HG03103 (cell line): ENCODE data around the gene AKR1B15.

Experiments used
- ATAC-seq: cut with Tn5 transposase; IDR thresholded peaks from one replicate; pipeline ENCODE4 v1.9.1; 2021; ENCODE audit warnings: low read depth; ENCODE audit not compliant: unreplicated experiment

The AKR1B15 gene

DNA sequence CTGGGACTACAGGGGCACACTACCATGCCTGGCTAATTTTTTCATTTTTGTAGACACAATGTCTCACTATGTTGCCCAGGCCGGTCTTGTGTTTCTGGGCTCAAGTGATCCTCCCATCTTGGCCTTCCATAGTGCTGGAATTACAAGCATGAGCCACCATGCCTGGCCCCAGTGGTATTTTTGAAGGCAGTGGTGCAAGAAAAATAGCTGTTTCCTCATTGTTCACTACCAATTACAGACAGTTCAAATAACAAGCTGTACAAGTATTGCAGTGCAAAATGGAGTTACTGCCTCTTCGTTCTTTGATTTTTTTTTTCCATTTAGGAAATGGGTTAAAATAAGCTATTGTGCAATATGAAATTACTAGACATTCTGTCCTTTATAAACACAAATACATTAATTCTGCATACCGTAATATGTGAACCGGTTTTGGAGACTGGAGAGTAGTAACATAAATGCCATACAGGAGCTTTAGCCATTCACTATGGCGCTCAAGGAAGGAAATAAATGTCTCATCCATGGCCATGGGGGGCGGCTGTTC lies 62.8 kb downstream of the AKR1B15 start:
- ATAC-seq = no peak

DNA sequence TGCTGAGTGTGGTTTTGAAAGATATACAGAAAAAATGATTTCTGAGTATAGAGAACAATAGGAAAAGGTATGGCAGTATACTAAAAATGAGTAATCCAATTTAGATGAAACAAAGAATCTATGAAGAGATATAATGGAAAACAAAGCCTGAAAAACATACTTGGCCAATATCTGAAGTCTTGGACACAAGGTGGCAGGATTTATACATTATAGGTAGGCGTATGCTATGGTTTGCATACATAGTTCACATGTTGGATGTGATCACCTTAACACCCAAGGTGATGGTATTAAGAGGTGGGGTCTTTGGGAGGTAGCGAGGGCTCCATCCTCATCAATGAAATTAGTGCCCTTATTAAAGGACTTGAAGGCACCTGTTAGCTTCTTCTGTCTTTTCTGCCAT lies 63.3 kb downstream of the AKR1B15 start:
- ATAC-seq = no peak

DNA sequence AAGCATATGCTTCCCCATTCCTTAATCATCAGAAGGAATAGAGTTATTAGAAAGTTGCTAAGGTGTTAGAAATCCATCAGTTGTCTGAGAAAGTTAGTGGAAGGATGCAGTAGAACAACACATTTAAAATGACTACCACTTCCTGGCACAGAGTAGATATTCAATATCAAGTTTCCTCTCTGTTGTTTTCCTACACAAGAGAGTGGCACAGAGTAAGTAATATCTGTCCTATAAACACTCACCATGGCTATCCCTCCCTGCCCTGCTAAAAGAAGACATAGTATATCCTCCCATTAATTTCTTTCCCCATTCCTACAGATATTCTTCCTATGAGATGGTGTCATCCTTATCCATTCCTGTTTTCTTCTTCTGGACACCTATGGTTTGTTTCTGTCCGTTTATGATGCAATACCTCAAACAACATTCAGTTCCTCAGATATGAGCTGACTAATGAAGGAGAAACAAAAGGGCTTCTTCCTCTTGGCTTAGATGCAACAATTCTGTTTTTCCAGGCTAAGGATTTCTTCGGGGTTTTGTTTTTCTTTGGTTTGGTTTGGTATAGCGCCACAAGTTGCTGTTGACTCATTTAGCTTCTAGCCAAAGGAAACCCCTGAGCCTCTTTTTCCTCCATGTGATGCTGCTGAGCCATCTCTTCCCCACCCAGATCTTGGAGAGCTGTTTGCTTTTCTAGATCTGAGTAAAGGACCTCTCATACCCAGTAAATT lies 64.9 kb downstream of the AKR1B15 start:
- ATAC-seq = no peak

DNA sequence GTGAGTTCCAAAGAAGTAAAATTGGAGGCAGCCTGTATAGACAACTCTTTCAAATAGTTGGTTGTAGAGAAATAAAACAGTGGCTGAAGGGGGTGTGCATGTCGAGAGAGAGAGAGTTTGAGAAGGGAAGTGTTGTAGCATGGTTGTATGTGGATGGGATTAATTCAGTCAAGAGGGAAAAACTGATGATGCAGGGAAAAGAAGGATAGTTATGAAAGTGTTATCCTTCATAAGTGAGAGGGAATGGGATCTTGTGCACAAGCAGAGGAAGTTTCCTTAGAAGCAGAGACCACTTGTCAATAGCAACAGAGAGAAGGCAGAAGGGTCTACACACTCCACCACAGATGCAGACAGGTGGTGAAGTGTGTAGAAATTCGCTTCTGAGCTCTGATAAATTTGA lies 67.7 kb downstream of the AKR1B15 start:
- no peak for ATAC-seq

DNA sequence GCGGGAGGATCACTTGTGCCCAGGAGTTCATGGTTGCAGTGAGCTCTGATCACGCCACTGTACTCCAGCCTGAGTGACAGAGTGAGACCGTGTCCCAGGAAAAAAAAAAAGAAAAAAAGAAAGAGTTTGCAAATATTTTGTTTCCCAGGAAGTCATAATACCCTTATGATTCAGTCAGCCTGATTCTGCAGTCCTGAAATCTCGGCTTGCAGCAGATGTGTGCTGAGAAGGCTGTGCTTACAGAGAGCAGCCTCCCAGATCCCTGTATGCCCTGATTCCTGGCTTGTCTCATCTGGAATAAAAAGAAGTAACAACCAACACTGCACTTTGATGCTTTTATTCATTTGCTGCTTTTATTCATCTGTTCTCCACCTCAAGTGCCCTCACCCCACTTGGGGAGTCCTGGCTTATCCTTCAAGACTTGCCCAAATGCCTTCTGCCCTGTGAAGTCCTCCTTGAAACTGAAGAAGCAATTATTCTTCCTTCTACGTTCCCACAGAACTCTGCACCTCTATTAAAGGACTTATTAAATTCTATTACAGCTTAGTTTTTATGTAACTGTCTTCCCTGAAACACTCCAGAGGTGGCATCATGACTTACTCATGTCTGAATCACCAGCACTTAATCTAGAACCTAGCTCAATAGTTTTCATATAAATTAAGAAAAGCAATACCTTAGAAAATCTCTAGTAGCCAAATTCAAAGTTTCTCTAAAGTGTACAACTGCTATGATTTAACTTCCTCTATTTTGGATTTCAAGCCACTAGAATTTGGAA lies 70.0 kb downstream of the AKR1B15 start:
- ATAC-seq = no peak

DNA sequence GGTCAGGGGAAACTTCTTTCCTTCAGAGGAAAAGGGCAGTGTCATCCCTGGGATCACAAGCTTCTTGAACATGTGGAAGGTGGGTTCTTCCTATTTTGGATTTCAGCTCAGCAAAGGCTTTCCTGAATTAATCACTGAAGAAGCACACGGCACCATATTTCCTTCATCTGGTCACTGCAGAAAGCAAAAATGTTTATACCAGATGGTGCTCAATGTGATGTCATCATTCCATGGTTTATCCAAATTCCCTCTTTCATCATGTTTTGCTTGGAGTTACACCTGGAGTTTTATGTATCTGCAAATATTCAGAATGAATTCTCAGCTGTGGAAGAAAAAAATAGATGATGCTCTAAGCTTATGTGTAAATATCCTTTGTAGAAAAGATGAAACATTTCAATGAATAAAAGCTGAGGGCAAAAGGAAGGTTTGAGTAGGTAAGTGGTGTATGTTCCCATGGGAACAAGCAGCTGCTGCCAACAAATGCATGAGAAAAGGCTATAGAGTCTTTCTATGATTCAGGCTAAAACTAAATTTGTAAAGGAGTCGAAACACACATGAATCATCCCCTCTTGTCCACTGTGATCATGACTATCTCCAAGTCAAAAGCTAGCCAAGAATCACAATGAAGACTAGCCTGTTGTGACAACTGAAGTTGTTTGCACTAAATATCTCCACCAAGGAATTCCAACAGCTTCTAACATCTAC lies 70.9 kb downstream of the AKR1B15 start:
- no peak for ATAC-seq

DNA sequence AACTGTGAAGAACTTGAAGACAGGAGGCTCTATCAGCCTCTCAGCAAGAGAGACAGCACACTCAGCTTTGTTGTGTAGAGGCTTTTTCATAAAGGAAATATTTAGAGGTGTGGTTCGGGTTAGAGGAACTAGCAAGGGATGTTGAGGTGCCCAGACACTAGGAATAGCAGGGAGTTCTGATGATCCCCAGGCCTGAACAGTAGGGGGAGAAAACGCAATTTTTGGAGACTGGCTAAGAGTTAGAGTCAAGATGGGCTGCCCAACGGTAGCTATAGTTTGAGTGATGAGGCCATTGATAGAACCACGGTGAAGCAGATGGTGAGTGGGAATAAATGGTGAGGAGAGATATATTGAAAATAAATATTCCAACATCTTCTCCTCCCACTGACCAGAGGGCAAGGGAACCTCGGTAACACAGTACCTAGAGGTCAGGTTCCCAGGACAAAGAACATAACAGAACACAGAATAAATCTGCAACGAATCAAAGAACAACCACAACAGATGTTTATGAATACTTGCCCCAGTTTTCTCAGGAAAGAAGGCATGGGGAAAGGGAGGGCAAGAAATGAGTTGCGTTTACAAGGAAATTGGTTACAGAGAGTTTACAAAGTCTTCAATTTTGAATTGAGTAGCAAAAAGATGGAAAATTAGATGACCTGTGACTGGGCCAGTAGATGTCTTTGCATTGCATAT lies 73.5 kb downstream of the AKR1B15 start:
- no peak for ATAC-seq

DNA sequence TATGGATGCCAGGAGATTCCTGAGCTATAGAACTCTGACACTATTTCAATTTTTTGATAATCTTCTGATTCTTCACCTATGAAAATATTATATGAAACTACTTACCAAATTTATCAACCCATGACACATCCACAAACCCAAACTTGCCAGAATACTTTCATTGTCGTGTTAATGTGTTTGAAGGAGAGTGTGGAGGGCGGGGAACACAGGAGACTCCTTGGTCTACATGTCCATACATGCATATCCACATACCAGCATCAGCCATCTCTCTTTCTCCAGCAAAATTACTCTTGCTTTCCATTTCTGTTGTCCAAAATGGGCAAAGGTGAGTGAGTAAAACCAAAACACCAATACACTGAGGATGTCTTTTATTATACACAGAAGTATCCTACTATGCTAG lies 74.3 kb downstream of the AKR1B15 start:
- no peak for ATAC-seq

DNA sequence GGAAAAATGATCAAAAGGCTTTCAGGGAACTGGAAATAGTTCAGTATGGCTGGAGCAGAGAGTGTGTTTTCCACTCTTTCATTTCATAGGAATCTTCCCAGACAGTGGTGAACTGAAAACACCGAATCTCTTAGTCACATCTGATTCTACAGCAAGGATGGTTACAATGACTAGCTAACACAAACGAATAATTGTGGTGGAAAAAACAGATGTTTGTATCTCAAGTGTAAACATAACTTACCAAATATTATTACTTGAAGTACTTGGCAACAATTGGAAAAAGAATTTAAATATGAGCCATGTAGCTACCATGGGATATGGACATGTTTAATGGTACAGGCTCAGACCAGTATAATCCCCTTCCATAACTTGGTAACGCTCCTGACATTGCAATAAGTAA lies 76.6 kb downstream of the AKR1B15 start:
- ATAC-seq = no peak

DNA sequence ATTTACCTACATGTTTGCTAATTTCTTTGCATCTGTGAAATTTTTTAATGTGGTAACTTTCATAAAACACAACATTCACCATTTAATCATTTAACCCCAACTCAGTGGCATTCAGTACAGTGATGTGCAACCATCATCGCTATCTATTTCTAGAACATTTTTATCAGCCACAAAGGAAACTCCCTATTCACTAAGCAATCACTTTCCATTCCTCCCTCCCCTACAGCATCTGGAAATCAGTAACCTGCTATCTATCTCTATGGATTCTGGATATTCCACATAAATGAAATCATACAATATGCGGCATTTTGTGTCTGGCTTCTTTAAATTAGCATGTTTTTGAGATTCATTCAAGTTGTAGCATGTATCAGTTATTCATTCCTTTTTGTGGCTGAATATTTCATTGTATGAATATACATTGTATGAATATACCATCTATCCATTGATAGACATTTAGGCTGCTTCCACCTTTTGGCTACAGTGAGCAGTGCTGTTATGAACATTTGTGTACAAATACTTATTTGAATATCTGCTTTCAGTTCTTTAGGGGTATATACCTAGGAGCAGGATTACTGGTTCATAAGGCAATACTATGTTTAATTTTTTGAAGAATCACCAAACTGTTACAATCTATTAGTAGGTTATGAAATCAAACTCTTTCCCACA lies 78.3 kb downstream of the AKR1B15 start:
- no peak for ATAC-seq

DNA sequence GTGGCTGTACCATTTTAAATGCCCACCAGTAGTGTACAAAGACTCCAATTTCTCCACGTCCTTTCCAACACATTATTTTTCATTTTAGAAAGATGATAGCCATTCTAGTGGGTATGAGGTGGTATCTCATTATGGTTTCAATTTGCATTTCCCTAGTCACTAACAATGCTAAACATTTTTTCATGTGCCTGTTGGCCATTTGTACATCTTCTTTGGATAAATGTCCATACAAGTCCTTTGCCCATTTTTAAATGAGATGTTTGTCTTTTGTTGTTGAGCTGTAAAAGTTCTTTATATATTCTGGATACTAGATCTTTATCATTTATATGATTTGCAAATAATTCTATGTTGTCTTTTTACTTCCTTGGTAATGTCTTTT lies 78.9 kb downstream of the AKR1B15 start:
- no peak for ATAC-seq

DNA sequence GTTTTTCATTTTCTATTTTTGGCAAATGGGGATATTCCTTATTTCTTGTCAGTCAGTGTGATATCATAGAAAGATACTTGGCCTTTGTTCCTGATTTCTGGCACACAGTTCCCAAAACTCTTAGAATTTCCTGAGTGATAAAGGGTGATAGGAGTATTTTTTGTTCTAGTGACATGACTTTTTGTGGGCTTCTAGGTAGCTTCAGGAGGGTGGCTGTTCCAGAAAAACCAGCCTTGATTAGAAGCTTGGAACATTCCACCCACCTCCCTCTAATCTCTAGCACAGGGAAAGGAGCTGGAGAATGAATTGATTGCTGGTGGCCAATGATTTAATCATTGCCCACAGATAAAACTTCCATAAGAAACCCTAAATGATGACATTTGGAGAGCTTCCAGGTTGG lies 80.5 kb downstream of the AKR1B15 start:
- no peak for ATAC-seq
